ENCODE results near the gene FOXRED2.

The FOXRED2 gene

GRCh38 chr22:36467946-36468345 is 38.9 kb downstream of the FOXRED2 start:
- H3K27ac ChIP-seq (ENCODE audit: low read depth, low read length): no peak overlapping the region

DNA sequence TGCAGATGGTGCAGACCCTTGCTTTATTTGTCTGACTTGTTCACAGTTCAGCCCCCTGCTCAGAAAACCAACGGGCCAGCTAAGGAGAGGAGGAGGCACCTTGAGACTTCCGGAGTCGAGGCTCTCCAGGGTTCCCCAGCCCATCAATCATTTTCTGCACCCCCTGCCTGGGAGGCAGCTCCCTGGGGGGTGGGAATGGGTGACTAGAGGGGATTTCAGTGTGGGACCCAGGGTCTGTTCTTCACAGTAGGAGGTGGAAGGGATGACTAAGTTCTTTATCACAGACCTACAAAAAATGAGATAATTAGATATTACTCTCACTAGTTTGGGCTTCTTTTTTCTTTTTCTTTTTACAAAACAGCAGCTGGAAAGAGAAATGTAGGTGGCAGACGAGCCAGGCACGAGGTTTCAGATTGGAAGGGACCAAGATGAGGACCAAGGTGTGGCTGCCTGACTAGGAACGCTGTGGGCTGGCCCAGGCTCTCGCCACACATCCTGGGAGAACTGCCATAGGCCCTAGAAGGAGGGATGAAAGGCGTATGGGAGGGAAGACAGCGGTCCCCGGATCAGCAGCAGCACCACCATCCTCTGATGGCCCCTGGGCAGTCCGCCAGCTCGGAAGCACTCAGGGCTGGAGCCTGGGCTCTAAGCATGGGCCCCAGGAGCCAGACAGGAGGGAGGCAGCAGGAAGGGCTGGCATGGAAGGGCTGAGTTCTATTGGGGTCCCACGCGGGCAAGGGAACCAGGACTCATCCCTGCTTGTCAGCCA is 39.6 kb downstream of the FOXRED2 start:
- Histone ChIP-seq H3K36me3 (ENCODE audit: control insufficient read depth, insufficient read depth, low read length) (peaks cover 15% of the 10 kb centered on the region), H3K27me3 (ENCODE audit: control insufficient read depth, insufficient read depth, low read length) (no peaks in the 10 kb centered on the region), H3K27ac (ENCODE audit: low read depth, low read length) (no peak overlapping the region), H3K4me1 (ENCODE audit: control insufficient read depth, insufficient read depth, low read length) (peaks cover 6% of the 10 kb centered on the region; the same call in 1 of the 2 replicates), H3K9me3 (ENCODE audit: control insufficient read depth, insufficient read depth, low read length) (no peaks in the 10 kb centered on the region), H3K9ac (ENCODE audit: low read depth, low read length) (no peak overlapping the region), H3K4me3 (ENCODE audit: low read depth, low read length) (no peak overlapping the region)

More at GRCh38 chr22:36467946-36468345, 38.9 kb downstream of the FOXRED2 start:
- Histone ChIP-seq H3K4me3 (ENCODE audit: low read depth, low read length) (no peak overlapping the region), H3K27me3 (ENCODE audit: control insufficient read depth, insufficient read depth, low read length) (no peaks in the 10 kb centered on the region), H3K4me1 (ENCODE audit: control insufficient read depth, insufficient read depth, low read length) (0 out of 2 replicates have a peak, but pooled peaks cover 2% of the 10 kb centered on the region), H3K36me3 (ENCODE audit: control insufficient read depth, insufficient read depth, low read length) (peaks cover 17% of the 10 kb centered on the region), H3K9ac (ENCODE audit: low read depth, low read length) (no peak overlapping the region), H3K9me3 (ENCODE audit: control insufficient read depth, insufficient read depth, low read length) (no peaks in the 10 kb centered on the region)

GRCh38 chr22:36466258-36466657 is 40.6 kb downstream of the FOXRED2 start:
- no peaks in the 10 kb centered on the region for H3K9me3 ChIP-seq (ENCODE audit: control insufficient read depth, insufficient read depth, low read length)
- H3K4me3 ChIP-seq (ENCODE audit: low read depth, low read length): no peak overlapping the region
- no peak overlapping the region for H3K9ac ChIP-seq (ENCODE audit: low read depth, low read length)
- peak overlapping the region; percentile 17 for H3K27ac ChIP-seq (ENCODE audit: low read depth, low read length)
- no peaks in the 10 kb centered on the region for H3K27me3 ChIP-seq (ENCODE audit: control insufficient read depth, insufficient read depth, low read length)
- peaks cover 13% of the 10 kb centered on the region for H3K4me1 ChIP-seq (ENCODE audit: control insufficient read depth, insufficient read depth, low read length)
- H3K36me3 ChIP-seq (ENCODE audit: control insufficient read depth, insufficient read depth, low read length): peaks cover 12% of the 10 kb centered on the region

- Histone ChIP-seq H3K4me1 (ENCODE audit: control insufficient read depth, insufficient read depth, low read length) (peaks cover 13% of the 10 kb centered on the region), H3K4me3 (ENCODE audit: low read depth, low read length) (no peak overlapping the region), H3K9ac (ENCODE audit: low read depth, low read length) (no peak overlapping the region), H3K36me3 (ENCODE audit: control insufficient read depth, insufficient read depth, low read length) (peaks cover 7% of the 10 kb centered on the region), H3K27me3 (ENCODE audit: control insufficient read depth, insufficient read depth, low read length) (no peaks in the 10 kb centered on the region), H3K9me3 (ENCODE audit: control insufficient read depth, insufficient read depth, low read length) (no peaks in the 10 kb centered on the region), H3K27ac (ENCODE audit: low read depth, low read length) (peak overlapping the region; percentile 17)
Observed at GRCh38 chr22:36465232-36466021, 41.4 kb downstream of the FOXRED2 start.

DNA sequence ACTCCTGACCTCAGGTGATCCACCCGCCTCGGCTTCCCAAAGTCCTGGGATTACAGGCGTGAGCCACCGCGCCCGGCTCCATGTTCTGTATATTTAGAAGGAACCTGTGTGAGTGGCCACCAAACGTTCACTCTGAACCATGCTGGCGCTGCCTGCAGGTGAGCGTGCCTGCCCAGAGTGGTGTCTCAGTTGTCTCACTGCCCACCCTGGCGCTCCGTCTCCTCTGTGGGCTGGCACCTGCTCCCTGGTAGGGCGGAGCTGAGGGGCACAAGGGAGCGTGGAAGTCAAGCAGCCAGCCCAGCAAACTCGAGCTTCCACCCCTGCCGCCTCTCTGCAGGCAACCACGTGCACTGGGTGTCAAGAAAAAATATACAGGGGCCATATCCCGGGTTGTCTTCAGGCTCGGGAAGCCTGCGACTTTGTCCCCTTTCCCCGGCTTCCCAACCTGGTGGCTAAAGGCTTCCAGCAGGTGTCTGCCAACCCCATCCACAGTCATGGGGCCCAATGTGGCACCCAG is 42.1 kb downstream of the FOXRED2 start:
- no peaks in the 10 kb centered on the region for H3K27me3 ChIP-seq (ENCODE audit: control insufficient read depth, insufficient read depth, low read length)
- H3K36me3 ChIP-seq (ENCODE audit: control insufficient read depth, insufficient read depth, low read length): peaks cover 7% of the 10 kb centered on the region
- no peaks in the 10 kb centered on the region for H3K9me3 ChIP-seq (ENCODE audit: control insufficient read depth, insufficient read depth, low read length)
- no peak overlapping the region for H3K9ac ChIP-seq (ENCODE audit: low read depth, low read length)
- peaks cover 11% of the 10 kb centered on the region for H3K4me1 ChIP-seq (ENCODE audit: control insufficient read depth, insufficient read depth, low read length)
- no peak overlapping the region for H3K27ac ChIP-seq (ENCODE audit: low read depth, low read length)
- H3K4me3 ChIP-seq (ENCODE audit: low read depth, low read length): no peak overlapping the region

DNA sequence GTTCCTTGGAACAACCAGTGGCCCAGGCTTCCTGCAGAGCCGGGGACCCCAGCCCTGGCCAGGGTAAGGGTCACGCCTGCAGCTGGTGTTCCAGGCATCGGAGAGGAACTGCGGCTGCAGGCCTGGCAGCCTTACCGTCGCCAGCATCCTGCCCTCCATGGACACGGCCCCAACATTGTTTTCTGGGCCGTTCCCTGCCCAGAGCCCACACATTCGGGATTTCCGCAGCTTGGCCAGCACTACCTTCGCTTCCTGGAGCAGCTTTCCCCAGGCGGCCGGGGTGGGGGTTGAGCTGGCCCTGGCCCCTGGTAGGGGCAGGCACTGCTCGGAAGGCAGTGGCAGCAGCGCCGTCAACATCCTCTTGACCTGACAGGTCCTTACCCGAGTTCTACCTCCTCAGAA is 43.1 kb downstream of the FOXRED2 start:
- Histone ChIP-seq H3K4me1 (ENCODE audit: control insufficient read depth, insufficient read depth, low read length) (peaks cover 15% of the 10 kb centered on the region), H3K9me3 (ENCODE audit: control insufficient read depth, insufficient read depth, low read length) (no peaks in the 10 kb centered on the region), H3K36me3 (ENCODE audit: control insufficient read depth, insufficient read depth, low read length) (peaks cover 3% of the 10 kb centered on the region; the same call in 1 of the 2 replicates), H3K27me3 (ENCODE audit: control insufficient read depth, insufficient read depth, low read length) (no peaks in the 10 kb centered on the region), H3K27ac (ENCODE audit: low read depth, low read length) (no peak overlapping the region), H3K9ac (ENCODE audit: low read depth, low read length) (no peak overlapping the region), H3K4me3 (ENCODE audit: low read depth, low read length) (no peak overlapping the region)

- Histone ChIP-seq H3K36me3 (ENCODE audit: control insufficient read depth, insufficient read depth, low read length) (0 out of 2 replicates have a peak, but pooled peaks cover 3% of the 10 kb centered on the region), H3K27me3 (ENCODE audit: control insufficient read depth, insufficient read depth, low read length) (no peaks in the 10 kb centered on the region), H3K9me3 (ENCODE audit: control insufficient read depth, insufficient read depth, low read length) (no peaks in the 10 kb centered on the region), H3K9ac (ENCODE audit: low read depth, low read length) (peak overlapping the region; percentile 19; the same call in 1 of the 2 replicates), H3K4me3 (ENCODE audit: low read depth, low read length) (no peak overlapping the region), H3K27ac (ENCODE audit: low read depth, low read length) (peak overlapping the region; percentile 66), H3K4me1 (ENCODE audit: control insufficient read depth, insufficient read depth, low read length) (peaks cover 15% of the 10 kb centered on the region)
Observed at GRCh38 chr22:36461665-36462649, 44.9 kb downstream of the FOXRED2 start.

DNA sequence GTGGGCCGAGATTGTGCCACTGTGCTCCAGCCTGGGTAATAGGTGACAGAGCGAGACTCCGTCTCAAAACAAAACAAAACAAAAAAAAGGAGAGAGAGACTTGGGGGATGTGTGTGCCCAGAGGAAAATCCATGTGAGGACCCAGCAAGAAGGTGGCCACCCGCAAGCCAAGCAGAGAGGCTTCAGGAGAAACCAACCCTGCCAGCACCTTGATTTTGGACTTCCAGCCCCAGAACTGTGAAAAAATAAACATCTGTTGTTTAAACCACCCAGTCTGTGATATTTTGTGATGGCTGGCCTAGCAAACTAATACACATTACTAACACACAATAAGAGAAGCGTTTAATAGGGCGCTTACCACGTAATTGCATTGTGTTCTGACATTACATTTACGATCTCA is 46.6 kb downstream of the FOXRED2 start:
- H3K36me3 ChIP-seq (ENCODE audit: control insufficient read depth, insufficient read depth, low read length): no peaks in the 10 kb centered on the region
- no peak overlapping the region for H3K9ac ChIP-seq (ENCODE audit: low read depth, low read length)
- no peak overlapping the region for H3K4me3 ChIP-seq (ENCODE audit: low read depth, low read length)
- no peak overlapping the region for H3K27ac ChIP-seq (ENCODE audit: low read depth, low read length)
- no peaks in the 10 kb centered on the region for H3K9me3 ChIP-seq (ENCODE audit: control insufficient read depth, insufficient read depth, low read length)
- H3K27me3 ChIP-seq (ENCODE audit: control insufficient read depth, insufficient read depth, low read length): no peaks in the 10 kb centered on the region; the same call in 1 of the 2 replicates
- H3K4me1 ChIP-seq (ENCODE audit: control insufficient read depth, insufficient read depth, low read length): peaks cover 25% of the 10 kb centered on the region

GRCh38 chr22:36457688-36458450 is 49.0 kb downstream of the FOXRED2 start:
- no peaks in the 10 kb centered on the region; the same call in 1 of the 2 replicates for H3K27me3 ChIP-seq (ENCODE audit: control insufficient read depth, insufficient read depth, low read length)
- H3K4me1 ChIP-seq (ENCODE audit: control insufficient read depth, insufficient read depth, low read length): peaks cover 26% of the 10 kb centered on the region
- H3K27ac ChIP-seq (ENCODE audit: low read depth, low read length): no peak overlapping the region
- no peak overlapping the region for H3K9ac ChIP-seq (ENCODE audit: low read depth, low read length)
- no peak overlapping the region for H3K4me3 ChIP-seq (ENCODE audit: low read depth, low read length)
- H3K36me3 ChIP-seq (ENCODE audit: control insufficient read depth, insufficient read depth, low read length): no peaks in the 10 kb centered on the region
- no peaks in the 10 kb centered on the region for H3K9me3 ChIP-seq (ENCODE audit: control insufficient read depth, insufficient read depth, low read length)

GRCh38 chr22:36456464-36456845 is 50.4 kb downstream of the FOXRED2 start:
- Histone ChIP-seq H3K4me3 (ENCODE audit: low read depth, low read length) (no peak overlapping the region), H3K9ac (ENCODE audit: low read depth, low read length) (no peak overlapping the region), H3K27me3 (ENCODE audit: control insufficient read depth, insufficient read depth, low read length) (no peaks in the 10 kb centered on the region; the same call in 1 of the 2 replicates), H3K9me3 (ENCODE audit: control insufficient read depth, insufficient read depth, low read length) (no peaks in the 10 kb centered on the region), H3K27ac (ENCODE audit: low read depth, low read length) (no peak overlapping the region), H3K4me1 (ENCODE audit: control insufficient read depth, insufficient read depth, low read length) (peaks cover 15% of the 10 kb centered on the region), H3K36me3 (ENCODE audit: control insufficient read depth, insufficient read depth, low read length) (no peaks in the 10 kb centered on the region)

Data from HUES48 (cell line).